ENCODE results near the gene NOTCH1. TPM values are rescaled to one million over a fixed set of nuclear protein-coding genes. Genes with fewer than 3 reads are reported as not detected.

Gene NOTCH1
- total and polyA plus RNA-seq, 2 of the 8 experiments (the other 6 are each of a cell fraction or from before 2014, with no cell fraction given), result 6.9 to 55.6 TPM

GRCh38 chr9:136563646-136564325, 17.9 kb upstream of the NOTCH1 start:
- ChIA-PET POLR2A (ENCODE audit: partially characterized antibody) (interaction anchor here (0.7 to 1.7 kb wide), 6 partner anchors 8 to 154 kb away, joined by 3 to 14 read pairs (median 4); no protein-coding TSS in a partner anchor), CTCF (ENCODE audit: partially characterized antibody) (interaction anchor here (0.7 to 4.0 kb wide), 16 partner anchors 8 to 109 kb away, joined by 3 to 15 read pairs (median 4); no protein-coding TSS in a partner anchor)
- Histone ChIP-seq H2AFZ (ENCODE audit: low read length) (no peak overlapping the region), H2BK120ac (replicated peaks; ENCODE audit: low read depth, low read length) (no peak overlapping the region), H3K23ac (ENCODE audit: insufficient read length) (no peak overlapping the region), H3K79me1 (ENCODE audit: low read depth, low read length) (no peaks in the 10 kb centered on the region), H3K27ac (ENCODE audit: low read depth, low read length) (no peak overlapping the region), H3K4me3 (ENCODE audit: extremely low read depth in 1 of 4, insufficient read depth in 2 of 4, low read depth in 3 of 4, low read length in 4 of 4) (no peak overlapping the region), H4K20me1 (replicated peaks in 1 of 2; ENCODE audit: control insufficient read depth in 1 of 2, insufficient read depth in 2 of 2, low read length in 2 of 2) (peaks cover 0 to 2% of the 10 kb centered on the region in 2 experiments), H3K56ac (replicated peaks; ENCODE audit: insufficient read length, low read depth, low read length) (no peak overlapping the region), H3K14ac (ENCODE audit: insufficient read length) (no peak overlapping the region), H3K4me1 (replicated peaks in 1 of 4; ENCODE audit: control insufficient read depth in 3 of 4, insufficient read depth in 4 of 4, low read length in 3 of 4) (peaks cover 0 to 38% (median 26%) of the 10 kb centered on the region in 4 experiments; a peak in 6 of 7 replicates), H3K36me3 (ENCODE audit: control insufficient read depth in 2 of 4, insufficient read depth in 4 of 4, low read length in 3 of 4) (no peaks in the 10 kb centered on the region), H2BK12ac (ENCODE audit: low read depth, low read length) (peak overlapping the region; percentile 77; the same call in 1 of the 2 replicates), H2BK5ac (ENCODE audit: low read depth, low read length) (peak overlapping the region; percentile 48; the same call in 1 of the 2 replicates), H3K23me2 (ENCODE audit: low read depth, low read length) (no peaks in the 10 kb centered on the region; the same call in 1 of the 2 replicates), H2BK15ac (ENCODE audit: low read length) (peak overlapping the region; percentile 81; the same call in 1 of the 2 replicates), H4K8ac (ENCODE audit: extremely low read depth, insufficient read depth, low read length) (peak overlapping the region; percentile 82; the same call in 1 of the 2 replicates), H3K9ac (replicated peaks in 1 of 4; ENCODE audit: extremely low read depth in 1 of 4, low read depth in 3 of 4, low read length in 3 of 4) (no peak overlapping the region), H3K18ac (ENCODE audit: extremely low read depth, low read length) (peak overlapping the region; percentile 71; the same call in 1 of the 2 replicates), H3K4ac (replicated peaks; ENCODE audit: insufficient read length, low read depth, low read length) (no peak overlapping the region), H4K5ac (ENCODE audit: insufficient read length, low read depth, low read length) (no peak overlapping the region), H3K79me2 (ENCODE audit: control insufficient read depth in 1 of 2, insufficient read depth in 2 of 2, low read length in 2 of 2) (no peaks in the 10 kb centered on the region), H3K27me3 (replicated peaks in 1 of 4; ENCODE audit: control insufficient read depth in 3 of 4, extremely low read depth in 1 of 4, insufficient read depth in 3 of 4, low read length in 3 of 4) (peaks cover 0 to 4% (median 0%) of the 10 kb centered on the region in 4 experiments; a peak in 1 of 7 replicates), H3K9me3 (ENCODE audit: insufficient read depth in 2 of 2, low read depth in 1 of 2, low read length in 1 of 2) (peaks cover 14 to 16% of the 10 kb centered on the region in 2 experiments), H3K4me2 (ENCODE audit: insufficient read depth in 1 of 2, low read depth in 2 of 2, low read length in 2 of 2) (no peak overlapping the region), H4K91ac (replicated peaks; ENCODE audit: insufficient read length, low read length) (peak overlapping the region; percentile 88), H2BK20ac (ENCODE audit: low read length) (no peak overlapping the region), H2AK5ac (ENCODE audit: low read depth, low read length) (0 out of 2 replicates have a peak overlapping the region, but pooled peaks have one; percentile 17)
- WGBS, 2 experiments (ENCODE audit: extremely low coverage in 1 of 2, insufficient coverage in 1 of 2, insufficient read length in 1 of 2, insufficient replicate concordance in 2 of 2, low coverage in 1 of 2, low lambda C conversion rate in 2 of 2, missing lambda C conversion rate in 1 of 2), result 83% methylated on average over 18 of the region's 19 CpGs; no CpG with 5 or more reads in 1 of the 2 experiments
- DNase-seq (ENCODE audit: low read depth in 1 of 2, low spot score in 2 of 2) (no peak), FAIRE-seq (no peak)
- no peak for TF ChIP-seq JUND (IDR thresholded peaks at IDR 0.05; ENCODE audit: low read length)
- TF ChIP-seq SIRT6 (IDR thresholded peaks at IDR 0.05; ENCODE audit: low read length), result no peak
- no peak for TF ChIP-seq EGR1 (IDR thresholded peaks at IDR 0.05; ENCODE audit: borderline replicate concordance, low read depth, low read length)
- no peak for TF ChIP-seq CBX8 (IDR thresholded peaks at IDR 0.05; ENCODE audit: borderline replicate concordance, low read depth, low read length)
- TF ChIP-seq SP2 (IDR thresholded peaks at IDR 0.05; ENCODE audit: low read length), result no peak
- TF ChIP-seq CEBPB (IDR thresholded peaks at IDR 0.05; ENCODE audit: low read depth, low read length), result no peak
- no peak for TF ChIP-seq YY1 (IDR thresholded peaks at IDR 0.05; ENCODE audit: low read depth, low read length)
- TF ChIP-seq, protein P1, sequence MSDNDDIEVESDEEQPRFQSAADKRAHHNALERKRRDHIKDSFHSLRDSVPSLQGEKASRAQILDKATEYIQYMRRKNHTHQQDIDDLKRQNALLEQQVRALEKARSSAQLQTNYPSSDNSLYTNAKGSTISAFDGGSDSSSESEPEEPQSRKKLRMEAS (IDR thresholded peaks at IDR 0.05), result no peak
- no peak for TF ChIP-seq RBBP5 (IDR thresholded peaks at IDR 0.05; ENCODE audit: borderline replicate concordance, low read depth, low read length)
- no peak for TF ChIP-seq BCL11A (IDR thresholded peaks at IDR 0.05; ENCODE audit: low read depth in 2 of 2, low read length in 2 of 2)
- no peak for TF ChIP-seq CHD2 (IDR thresholded peaks at IDR 0.05; ENCODE audit: low read length)
- TF ChIP-seq RAD21 (IDR thresholded peaks at IDR 0.05 in 1 of 2, conservative IDR thresholded peaks at IDR 0.05 in 1 of 2; ENCODE audit: low read depth in 2 of 2, low read length in 2 of 2), result no peak
